Colonic mucosa (tissue), 4 donors: ENCODE results near the gene DYNLT1. TPM values are rescaled to one million over a fixed set of nuclear protein-coding genes. Genes with fewer than 3 reads are reported as not detected.
"Not testable (repeated sequence)": the region's sequence is repeated elsewhere in the genome, so short reads cannot be mapped to it uniquely, and the experiment has no call there.

Experiments
- DNase-seq: peaks from one replicate; pipeline ENCODE4 v3.0.0-alpha.2; 2020
- H3K27ac ChIP-seq: fragments of 200-600 bp; one replicate; pipeline ENCODE4 v1.8.0; 2021
- H3K27me3 ChIP-seq: fragments of 200-600 bp; one replicate; pipeline ENCODE4 v1.8.0; 2021
- H3K36me3 ChIP-seq: fragments of 200-600 bp; one replicate; pipeline ENCODE4 v1.8.0; 2021
- H3K4me1 ChIP-seq: fragments of 200-600 bp; one replicate; pipeline ENCODE4 v1.8.0; 2021; ENCODE audit warnings: mild to moderate bottlenecking
- H3K4me3 ChIP-seq: fragments of 200-600 bp; one replicate; pipeline ENCODE4 v1.8.0; 2021
- H3K9ac ChIP-seq, 2 donors: one replicate each; pipeline ENCODE4 v1.7.0; 2013; ENCODE audit warnings: control low read depth in 2 of 2, low read depth in 2 of 2, low read length in 2 of 2
- H3K9me3 ChIP-seq: fragments of 200-600 bp; one replicate; pipeline ENCODE4 v1.8.0; 2021
- intact Hi-C: fragments of 100-400 bp; cut with DNase I; formaldehyde crosslinking; loops from one replicate; pipeline ENCODE4 v1.14.1; 2022
- total RNA-seq, 2 donors: library from RNA; stranded (reverse); fragmentation: NEBNext Ultra II Directional in 1 of 2; extraction: Animal tissue kit (Norgen Biotek cat#: 25700) in 1 of 2; gene quantifications; one replicate each; pipeline ENCODE4 v1.2.1, GENCODE V29; 2021
- TF ChIP-seq, protein P1 (sequence below): fragments of 200-600 bp; IDR thresholded peaks from one replicate; pipeline ENCODE4 v1.8.0; 2022; ENCODE audit warnings: antibody characterized with exemption, mild to moderate bottlenecking
- donor health status: healthy.
- donor health status: DM: no; HTN: no; CAD: no.
- donor health status: DM: no; HTN: no; CAD: no.

The DYNLT1 gene
- total RNA-seq, 2 donors from 2014 or later: 140 to 166 TPM

DNA sequence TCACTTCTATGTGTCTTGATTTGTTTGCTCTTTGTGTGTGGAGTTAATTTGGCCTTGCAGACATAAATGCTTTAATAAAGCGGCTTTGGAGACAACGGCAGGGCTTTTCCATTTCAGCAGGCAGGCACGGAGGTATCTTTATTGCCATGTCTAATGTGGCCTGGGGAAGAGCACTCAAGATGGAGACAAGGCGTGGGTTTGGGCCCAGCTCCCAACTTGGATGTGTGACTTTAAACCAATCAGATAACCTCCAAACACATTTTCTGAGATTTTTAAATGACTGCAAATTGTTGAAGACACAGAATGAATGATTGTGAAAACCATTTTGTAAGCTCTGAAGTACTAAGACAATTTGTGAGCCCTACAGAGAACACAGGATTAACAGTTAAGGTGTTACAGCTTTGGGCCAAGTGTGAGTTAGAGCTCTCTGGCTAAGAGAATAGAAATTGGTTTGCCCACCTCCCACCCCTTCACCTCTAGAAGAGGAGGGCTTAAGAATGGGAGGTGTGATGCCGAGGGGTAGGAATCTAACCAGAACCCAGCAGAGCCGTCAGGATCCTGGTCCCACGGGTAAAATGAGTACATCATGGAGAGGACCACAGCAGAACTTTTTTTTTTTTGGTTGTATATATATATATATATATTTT, 9.0 kb downstream of the DYNLT1 start:
- peak; percentile 12 for DNase-seq
- Histone ChIP-seq H3K27ac (no peak overlapping the region), H3K27me3 (no peaks in the 10 kb centered on the region), H3K9me3 (no peaks in the 10 kb centered on the region), H3K4me1 (peaks cover 3% of the 10 kb centered on the region), H3K36me3 (no peaks in the 10 kb centered on the region), H3K9ac (no peak overlapping the region), H3K4me3 (no peak overlapping the region)
- TF ChIP-seq, protein P1, sequence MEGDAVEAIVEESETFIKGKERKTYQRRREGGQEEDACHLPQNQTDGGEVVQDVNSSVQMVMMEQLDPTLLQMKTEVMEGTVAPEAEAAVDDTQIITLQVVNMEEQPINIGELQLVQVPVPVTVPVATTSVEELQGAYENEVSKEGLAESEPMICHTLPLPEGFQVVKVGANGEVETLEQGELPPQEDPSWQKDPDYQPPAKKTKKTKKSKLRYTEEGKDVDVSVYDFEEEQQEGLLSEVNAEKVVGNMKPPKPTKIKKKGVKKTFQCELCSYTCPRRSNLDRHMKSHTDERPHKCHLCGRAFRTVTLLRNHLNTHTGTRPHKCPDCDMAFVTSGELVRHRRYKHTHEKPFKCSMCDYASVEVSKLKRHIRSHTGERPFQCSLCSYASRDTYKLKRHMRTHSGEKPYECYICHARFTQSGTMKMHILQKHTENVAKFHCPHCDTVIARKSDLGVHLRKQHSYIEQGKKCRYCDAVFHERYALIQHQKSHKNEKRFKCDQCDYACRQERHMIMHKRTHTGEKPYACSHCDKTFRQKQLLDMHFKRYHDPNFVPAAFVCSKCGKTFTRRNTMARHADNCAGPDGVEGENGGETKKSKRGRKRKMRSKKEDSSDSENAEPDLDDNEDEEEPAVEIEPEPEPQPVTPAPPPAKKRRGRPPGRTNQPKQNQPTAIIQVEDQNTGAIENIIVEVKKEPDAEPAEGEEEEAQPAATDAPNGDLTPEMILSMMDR: no peak
- intact Hi-C loops: no loop called here

DNA sequence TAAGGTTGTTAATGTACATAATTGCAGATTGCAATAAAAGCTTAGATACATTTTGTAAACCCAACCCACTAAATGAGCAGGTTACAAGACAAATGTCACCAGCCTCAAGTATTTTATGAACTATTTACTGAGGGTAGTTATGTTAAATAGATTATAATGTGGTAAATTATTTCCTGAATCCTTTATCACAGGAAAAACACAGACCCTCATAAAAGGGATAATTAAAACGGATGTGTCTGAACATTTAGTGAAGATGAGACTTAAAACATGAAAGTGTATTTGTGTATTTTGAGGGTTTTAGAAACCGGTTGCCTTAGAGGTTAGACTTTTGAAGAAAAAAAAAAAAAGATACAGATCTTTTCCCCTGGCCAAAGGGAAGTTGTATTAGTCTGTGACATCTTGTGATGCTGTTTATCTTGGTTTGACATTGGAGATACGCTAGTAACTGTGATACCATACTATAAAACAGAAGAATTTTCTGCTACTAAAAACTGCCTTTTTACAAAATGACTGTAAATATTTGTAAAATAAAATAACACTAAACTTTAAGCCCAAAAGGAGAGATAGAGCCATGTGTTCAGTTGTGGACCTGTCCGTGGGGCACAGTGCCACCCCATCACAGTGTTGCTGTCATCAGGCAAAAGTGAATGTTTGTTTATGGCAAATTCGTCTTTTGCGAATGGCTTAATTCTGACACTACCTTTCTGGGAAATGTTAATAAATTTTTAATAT, 9.7 kb downstream of the DYNLT1 start:
- Histone ChIP-seq H3K27me3 (no peaks in the 10 kb centered on the region), H3K4me3 (no peak overlapping the region), H3K36me3 (no peaks in the 10 kb centered on the region), H3K4me1 (peaks cover 8% of the 10 kb centered on the region), H3K9me3 (no peaks in the 10 kb centered on the region), H3K9ac (no peak overlapping the region), H3K27ac (no peak overlapping the region)
- intact Hi-C loops: no loop called here
- no peak for DNase-seq
- TF ChIP-seq, protein P1: no peak

GRCh38 chr6:158633127-158633526, 11.4 kb downstream of the DYNLT1 start:
- H3K9ac ChIP-seq: no peak overlapping the region
- TF ChIP-seq, protein P1: no peak
- peak; percentile 15 for DNase-seq
- H3K9me3 ChIP-seq: no peaks in the 10 kb centered on the region
- H3K36me3 ChIP-seq: no peaks in the 10 kb centered on the region
- intact Hi-C loops: no loop called here
- H3K27ac ChIP-seq: no peak overlapping the region
- H3K4me1 ChIP-seq: peaks cover 8% of the 10 kb centered on the region
- no peaks in the 10 kb centered on the region for H3K27me3 ChIP-seq
- H3K4me3 ChIP-seq: no peak overlapping the region

GRCh38 chr6:158632538-158633119, 11.9 kb downstream of the DYNLT1 start:
- H3K9me3 ChIP-seq, intact Hi-C loops, H3K36me3 ChIP-seq, H3K4me3 ChIP-seq, H3K4me1 ChIP-seq, H3K27me3 ChIP-seq: not testable (repeated sequence)
- peak; percentile 11 for DNase-seq
- Histone ChIP-seq H3K9ac (peak overlapping the region in 1 of 2 donors; percentile 28), H3K27ac (peak overlapping the region; percentile 55)

GRCh38 chr6:158631678-158632537, 12.6 kb downstream of the DYNLT1 start:
- no peaks in the 10 kb centered on the region for H3K36me3 ChIP-seq
- H3K9ac ChIP-seq: peak overlapping the region in 1 of 2 donors; percentile 32
- DNase-seq: peak; percentile 84
- H3K27me3 ChIP-seq: no peaks in the 10 kb centered on the region
- no peak overlapping the region for H3K4me3 ChIP-seq
- TF ChIP-seq, protein P1: no peak
- H3K27ac ChIP-seq: peak overlapping the region; percentile 55
- peaks cover 8% of the 10 kb centered on the region for H3K4me1 ChIP-seq
- no peaks in the 10 kb centered on the region for H3K9me3 ChIP-seq
- intact Hi-C loops: no loop called here
